Occipital lobe (tissue), 2 donors: ENCODE data around the gene HDGFL3. TPM values are rescaled to one million over a fixed set of nuclear protein-coding genes. Genes with fewer than 3 reads are reported as not detected.

Source experiments
- DNase-seq: peaks from one replicate; lab custom pipeline; 2025; lab: John Stamatoyannopoulos, UW
- total RNA-seq: library from RNA; depleted of rRNA; stranded (reverse); fragments of >200 nt; gene quantifications from one replicate; pipeline ENCODE4 v1.2.3, GENCODE V29; 2014

The HDGFL3 gene
- total RNA-seq, 1 donor from 2014 or later: 149 TPM

- DNase-seq: no peak
These were observed 77.8 kb downstream of the HDGFL3 start for GRCh38 chr15:83129791-83130190.

GRCh38 chr15:83127547-83128150 lies 80.0 kb downstream of the HDGFL3 start:
- no peak for DNase-seq

GRCh38 chr15:83123529-83123928 lies 84.1 kb downstream of the HDGFL3 start:
- DNase-seq: no peak

- no peak for DNase-seq
These were observed 87.5 kb downstream of the HDGFL3 start for GRCh38 chr15:83119968-83120581.

GRCh38 chr15:83118968-83119367 lies 88.7 kb downstream of the HDGFL3 start:
- DNase-seq: no peak

- DNase-seq: no peak
These were observed 89.3 kb downstream of the HDGFL3 start for GRCh38 chr15:83118291-83118827.

- no peak for DNase-seq
These were observed 91.6 kb downstream of the HDGFL3 start for GRCh38 chr15:83115831-83116565.

- no peak for DNase-seq
These were observed 92.2 kb downstream of the HDGFL3 start for GRCh38 chr15:83115410-83115809.

- DNase-seq: no peak
These were observed 92.8 kb downstream of the HDGFL3 start for GRCh38 chr15:83114856-83115255.

GRCh38 chr15:83113881-83114674 lies 93.5 kb downstream of the HDGFL3 start:
- DNase-seq: no peak

GRCh38 chr15:83112956-83113299 lies 94.7 kb downstream of the HDGFL3 start:
- no peak for DNase-seq

GRCh38 chr15:83112233-83112955 lies 95.2 kb downstream of the HDGFL3 start:
- no peak for DNase-seq

GRCh38 chr15:83111149-83111548 lies 96.5 kb downstream of the HDGFL3 start:
- DNase-seq: no peak

GRCh38 chr15:83110381-83110780 lies 97.2 kb downstream of the HDGFL3 start:
- DNase-seq: no peak

GRCh38 chr15:83109532-83109931 lies 98.1 kb downstream of the HDGFL3 start:
- DNase-seq: no peak

- DNase-seq: peak; percentile 20
These were observed 99.1 kb downstream of the HDGFL3 start for GRCh38 chr15:83108266-83109219.

GRCh38 chr15:83107841-83108181 lies 99.8 kb downstream of the HDGFL3 start:
- DNase-seq: no peak

GRCh38 chr15:83106994-83107840 lies 100.4 kb downstream of the HDGFL3 start, which contains the start of gene TM6SF1:
TSS of gene TM6SF1 (plus strand) at chr15:83107645. CDS start at chr15:83107681, 36 bp downstream.
- DNase-seq: peak; percentile 15

- no peak for DNase-seq
These were observed 102.2 kb downstream of the HDGFL3 start for GRCh38 chr15:83105440-83105839.
